ENCODE measurements around the gene GGN. TPM values are rescaled to one million over a fixed set of nuclear protein-coding genes. Genes with fewer than 3 reads are reported as not detected.
A peak's percentile ranks its signal among the peaks of the same experiment; 100 is the strongest.

GGN gene
- total and polyA plus RNA-seq, 2 of the 13 experiments (the other 11 are each of a cell fraction or from before 2014, with no cell fraction given), result not detected

- no peaks in the 10 kb centered on the region for H3K36me3 ChIP-seq (replicated peaks in 1 of 2; ENCODE audit: control insufficient read depth in 1 of 2, insufficient read depth in 2 of 2, low read length in 2 of 2)
- ChIA-PET POLR2A (no interaction called here), CTCF (ENCODE audit: low intra/inter-chr PET ratio, low total read pairs) (no interaction called here)
- intact Hi-C loops (cut with micrococcal nuclease; ENCODE audit: unreplicated experiment) (loop anchor here (1.0 kb wide), 1 partner anchor 8 kb away; no protein-coding TSS in a partner anchor), in situ Hi-C loops (cut with HindIII; ENCODE audit: extremely low pct_ligation_motif_present, low pct_unique_long_range_greater_than_20kb) (no loop called here)
- FAIRE-seq (no peak), ATAC-seq (no peak), DNase-seq (ENCODE audit: low spot score) (no peak)
- H4K20me1 ChIP-seq (ENCODE audit: insufficient read depth, low read length), result no peaks in the 10 kb centered on the region
- no peak overlapping the region for H3K4me3 ChIP-seq (replicated peaks in 1 of 3; ENCODE audit: insufficient read depth in 1 of 3, low read depth in 2 of 3, low read length in 3 of 3)
- 20% methylated on average over 12 of the region's 12 CpGs for WGBS (ENCODE audit: low lambda C conversion rate)
- no peak overlapping the region for H3K4me2 ChIP-seq (ENCODE audit: low read depth, low read length)
- no peaks in the 10 kb centered on the region for H3K9me3 ChIP-seq (ENCODE audit: low read length)
- no peak overlapping the region for H3K9ac ChIP-seq (ENCODE audit: insufficient read depth, low read depth, low read length)
- peaks cover 30% of the 10 kb centered on the region for H3K4me1 ChIP-seq (ENCODE audit: insufficient read depth, low read length)
- H3K27me3 ChIP-seq (ENCODE audit: control insufficient read depth in 1 of 2, insufficient read depth in 2 of 2, low read length in 2 of 2), result peaks cover 0 to 2% of the 10 kb centered on the region in 2 experiments; a peak in 1 of 5 replicates
- no peak overlapping the region for H2AFZ ChIP-seq (ENCODE audit: low read length)
- H3K79me2 ChIP-seq (ENCODE audit: insufficient read depth, low read length), result peaks cover 4% of the 10 kb centered on the region
- BruUV-seq (replicated peaks), result no TSS peak
- no peak overlapping the region for H3K27ac ChIP-seq (ENCODE audit: extremely low read length, insufficient read depth, low read length)
- TF ChIP-seq ZNF552 (CRISPR knock-in tag; IDR thresholded peaks at IDR 0.05; ENCODE audit: borderline replicate concordance) (0 out of 2 replicates have a peak, but pooled peaks have one; percentile 51), HBP1 (CRISPR knock-in tag; IDR thresholded peaks at IDR 0.05; ENCODE audit: low read depth) (peak; percentile 47; the same call in 1 of the 2 replicates), MAX (IDR thresholded peaks at IDR 0.05) (peak; percentile 25; the same call in 1 of the 2 replicates), RBM39 (IDR thresholded peaks at IDR 0.05; ENCODE audit: low read depth, low read length, poor library complexity, severe bottlenecking) (no peak), ZNF713 (CRISPR knock-in tag; IDR thresholded peaks at IDR 0.05) (no peak), ZNF644 (CRISPR knock-in tag; IDR thresholded peaks at IDR 0.05; ENCODE audit: low read depth) (no peak), SAP130 (CRISPR knock-in tag; IDR thresholded peaks at IDR 0.05; ENCODE audit: low read depth) (peak; percentile 80), ZNF275 (CRISPR knock-in tag; IDR thresholded peaks at IDR 0.05; ENCODE audit: borderline replicate concordance) (no peak), ARID4A (CRISPR knock-in tag; IDR thresholded peaks at IDR 0.05; ENCODE audit: borderline replicate concordance) (0 out of 2 replicates have a peak, but pooled peaks have one; percentile 26), HMGXB3 (CRISPR knock-in tag; IDR thresholded peaks at IDR 0.05; ENCODE audit: borderline replicate concordance) (no peak), HOXA9 (CRISPR knock-in tag; IDR thresholded peaks at IDR 0.05; ENCODE audit: borderline replicate concordance) (no peak)
Observed at GRCh38 chr19:38370299-38370698, 17.5 kb downstream of the GGN start.
